ENCODE results near the gene PNMA6A.
"Not testable (repeated sequence)": the region's sequence is repeated elsewhere in the genome, so short reads cannot be mapped to it uniquely, and the experiment has no call there.

- TF ChIP-seq E2F5 (CRISPR knock-in tag; conservative IDR thresholded peaks at IDR 0.05); NAIF1 (CRISPR knock-in tag; IDR thresholded peaks at IDR 0.05; ENCODE audit: borderline replicate concordance); HOXA5 (CRISPR knock-in tag; IDR thresholded peaks at IDR 0.05); ZNF432 (CRISPR knock-in tag; IDR thresholded peaks at IDR 0.05; ENCODE audit: borderline replicate concordance); TFAP4 (IDR thresholded peaks at IDR 0.05; ENCODE audit: borderline replicate concordance, low read depth): not testable (repeated sequence)
Measured at GRCh38 chrX:153123468-153123867, 51.2 kb downstream of the PNMA6A start.
